GM21515 (cell line): ENCODE results near the gene AQR.
"Not testable (repeated sequence)": the region's sequence is repeated elsewhere in the genome, so short reads cannot be mapped to it uniquely, and the experiment has no call there.

Experiments
- ATAC-seq: cut with Tn5 transposase; IDR thresholded peaks from one replicate; pipeline ENCODE4 v1.9.1; 2021; ENCODE audit not compliant: unreplicated experiment

Gene AQR

DNA sequence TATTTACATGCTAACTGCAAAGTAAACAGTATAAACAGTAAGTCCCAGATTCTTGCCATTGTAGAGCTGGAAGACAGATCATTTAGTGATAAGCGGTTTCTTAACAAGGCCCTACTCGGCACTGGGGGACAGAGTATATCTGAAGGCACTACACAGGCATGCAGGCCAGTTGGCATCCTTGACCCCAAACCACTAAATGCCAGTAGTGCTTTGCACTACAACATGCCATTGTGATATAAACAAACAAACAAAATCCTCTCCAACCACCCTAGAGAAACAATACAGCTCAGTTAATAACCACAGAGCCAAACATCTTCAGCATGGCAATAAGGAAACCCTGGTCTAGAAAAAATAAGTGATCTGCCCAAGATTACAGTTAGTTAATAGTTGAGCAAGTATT is 5.3 kb downstream of the AQR start:
- ATAC-seq = no peak

DNA sequence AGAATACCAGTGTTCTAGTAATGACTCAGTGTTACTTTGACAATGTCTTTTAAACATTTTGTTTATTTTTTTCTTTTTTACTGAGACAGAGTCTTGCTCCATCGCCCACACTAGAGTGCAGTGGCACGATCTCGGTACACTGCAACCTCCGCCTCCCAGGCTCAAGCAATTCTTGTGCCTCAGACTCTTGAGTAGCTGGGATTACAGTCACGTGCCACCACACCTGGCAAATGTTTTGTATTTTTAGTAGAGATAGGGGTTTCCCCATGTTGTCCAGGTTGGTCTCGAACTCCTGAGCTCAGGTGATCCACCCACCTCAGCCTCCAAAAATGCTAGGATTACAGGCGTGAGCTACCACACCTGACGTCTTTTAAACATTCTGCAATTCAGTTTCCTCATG is 15.7 kb downstream of the AQR start:
- no peak for ATAC-seq

DNA sequence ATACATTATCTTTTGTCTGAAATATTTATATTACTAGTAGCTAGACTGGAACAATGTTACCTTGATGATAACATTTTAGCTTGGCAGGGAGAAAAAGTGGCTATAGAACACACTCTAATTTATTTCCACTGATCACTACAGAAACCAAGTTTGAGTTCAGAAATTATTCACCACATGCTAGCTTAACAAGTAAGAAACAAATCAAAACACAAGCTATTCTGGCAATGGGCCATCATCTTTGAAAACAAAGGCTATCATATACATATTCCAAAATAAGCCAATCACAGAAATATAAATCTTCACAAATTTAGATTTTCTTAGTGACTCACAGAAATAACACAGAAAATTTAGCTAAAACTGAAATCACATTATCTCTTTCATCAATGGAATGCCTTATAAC is 17.1 kb downstream of the AQR start:
- no peak for ATAC-seq

DNA sequence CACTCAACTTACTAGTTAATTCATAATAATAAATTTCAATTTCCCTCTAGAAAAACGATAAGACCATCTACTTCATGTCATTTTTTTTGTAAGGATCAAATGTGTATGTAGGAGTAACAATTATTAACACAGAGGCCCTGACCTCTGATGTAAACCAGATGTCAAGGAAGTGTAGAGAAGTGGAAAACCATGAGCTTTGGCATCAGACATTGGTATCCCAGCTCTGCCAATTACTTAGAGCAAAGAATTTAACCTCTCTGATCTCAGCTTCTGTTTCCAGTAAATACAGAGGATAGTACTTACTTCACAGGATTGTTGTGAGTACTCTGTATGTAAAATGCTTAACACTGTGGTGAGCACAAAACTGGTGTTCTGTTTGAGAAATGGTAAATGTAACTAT is 17.5 kb downstream of the AQR start:
- ATAC-seq = no peak

DNA sequence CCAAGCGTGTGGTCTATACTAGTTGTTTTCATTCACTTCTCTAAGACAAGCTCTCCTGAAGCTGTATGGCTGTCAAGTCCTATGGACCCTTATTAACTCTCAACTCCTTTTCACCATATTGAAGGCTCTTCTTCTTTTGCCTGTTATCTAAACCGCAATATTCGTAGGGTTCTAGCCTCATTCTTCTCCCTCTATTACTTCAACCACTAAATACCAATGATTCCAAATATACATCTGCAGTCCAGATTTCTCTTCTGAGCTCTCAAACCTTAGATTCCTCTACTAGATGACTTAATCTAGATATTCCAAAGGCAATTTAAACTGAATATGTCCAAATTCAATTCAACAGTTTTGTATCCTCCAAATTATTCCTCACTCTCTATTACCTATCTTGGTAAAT is 24.6 kb downstream of the AQR start:
- no peak for ATAC-seq

DNA sequence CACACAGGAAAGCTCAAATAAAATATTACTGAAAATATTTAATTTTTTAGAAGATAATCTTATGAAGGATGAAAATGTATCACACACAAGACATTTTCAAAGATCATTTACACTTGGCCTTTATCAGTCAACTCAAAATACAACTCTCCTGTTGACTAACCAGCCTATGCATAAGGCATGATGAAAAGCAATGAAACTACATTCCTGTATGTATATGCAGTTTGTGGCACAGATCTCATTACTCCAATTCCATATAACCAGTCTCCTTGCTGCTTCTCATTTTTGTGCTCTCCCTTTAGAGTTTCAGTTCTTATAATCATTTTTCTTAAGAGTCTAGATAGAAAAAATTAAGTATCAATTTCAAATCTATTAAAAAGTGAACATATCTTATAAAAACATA is 25.8 kb downstream of the AQR start:
- no peak for ATAC-seq

DNA sequence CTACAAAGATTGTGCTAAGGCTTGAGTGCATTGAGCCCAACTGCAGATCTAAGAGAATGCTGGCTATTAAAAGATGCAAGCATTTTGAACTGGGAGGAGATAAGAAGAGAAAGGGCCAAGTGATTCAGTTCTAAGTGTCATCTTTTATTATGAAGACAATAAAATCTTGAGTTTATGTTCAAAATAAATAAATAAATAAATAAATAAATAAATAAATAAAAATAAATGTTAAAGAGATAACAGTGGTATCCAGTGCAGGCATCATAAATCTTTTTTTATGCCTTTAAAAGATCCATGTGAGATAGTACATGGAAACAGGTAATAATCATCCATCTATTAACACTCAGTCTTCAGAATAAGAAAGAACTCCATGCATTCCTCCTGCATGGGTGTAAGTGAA is 26.3 kb downstream of the AQR start:
- ATAC-seq = not testable (repeated sequence)

DNA sequence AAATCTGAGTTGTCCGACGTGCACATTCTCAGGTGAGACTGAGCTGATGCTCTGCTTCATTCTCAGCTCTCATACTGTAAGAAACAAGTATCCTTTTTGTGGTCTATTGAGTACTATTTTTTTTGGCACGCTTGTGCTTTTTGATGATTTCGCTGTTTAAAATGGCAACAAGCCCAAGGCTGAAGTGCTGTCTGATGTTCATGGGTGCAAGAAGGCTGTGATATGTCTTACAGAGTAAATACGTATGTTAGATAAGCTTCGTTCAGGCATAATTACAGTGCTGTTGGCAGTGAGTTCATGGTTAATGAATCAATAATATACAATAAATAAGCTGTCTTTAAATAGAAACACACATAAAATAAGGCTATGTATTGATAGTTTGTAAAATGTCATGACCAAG is 27.2 kb downstream of the AQR start:
- no peak for ATAC-seq

DNA sequence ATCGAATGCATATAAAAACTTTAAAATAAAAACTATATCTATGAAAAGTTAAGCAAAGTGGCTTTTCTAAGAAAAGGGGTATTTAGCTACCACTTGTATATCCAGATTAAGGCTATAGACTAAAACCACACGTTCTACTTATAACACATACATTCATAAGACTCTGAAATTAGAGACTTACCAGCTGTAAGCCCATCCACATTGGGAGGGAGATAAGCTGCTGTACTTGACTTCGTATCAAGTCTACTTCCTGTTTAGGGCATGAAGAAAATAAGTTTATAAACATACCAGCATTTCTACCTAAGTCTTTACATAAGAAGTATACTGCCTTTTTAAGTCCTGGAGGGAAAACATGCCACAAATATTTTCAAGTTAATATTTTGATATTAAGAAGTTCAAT is 27.7 kb downstream of the AQR start:
- no peak for ATAC-seq

DNA sequence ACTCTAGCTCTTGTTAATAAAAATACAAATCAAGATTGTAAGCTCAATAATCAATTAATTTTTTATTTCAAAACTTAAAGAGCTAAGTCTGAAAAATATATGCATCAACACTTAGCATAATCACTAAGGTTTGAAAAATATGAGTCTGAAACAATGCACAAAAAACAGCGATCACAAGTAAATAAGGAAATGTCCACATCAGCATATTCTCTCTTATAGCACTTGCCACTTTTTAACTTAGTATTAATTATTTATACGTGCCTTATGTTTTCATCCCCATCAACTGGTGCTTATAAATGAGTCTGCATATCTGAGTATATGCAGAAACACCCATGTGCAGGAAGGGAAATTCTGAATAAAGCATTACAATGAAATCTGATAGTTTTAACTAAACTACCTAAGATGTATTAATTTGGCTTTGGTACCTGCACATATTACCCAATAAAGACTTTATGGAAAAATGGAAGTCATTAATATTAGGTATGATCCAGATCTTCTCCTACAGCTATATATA is 28.3 kb downstream of the AQR start:
- no peak for ATAC-seq

DNA sequence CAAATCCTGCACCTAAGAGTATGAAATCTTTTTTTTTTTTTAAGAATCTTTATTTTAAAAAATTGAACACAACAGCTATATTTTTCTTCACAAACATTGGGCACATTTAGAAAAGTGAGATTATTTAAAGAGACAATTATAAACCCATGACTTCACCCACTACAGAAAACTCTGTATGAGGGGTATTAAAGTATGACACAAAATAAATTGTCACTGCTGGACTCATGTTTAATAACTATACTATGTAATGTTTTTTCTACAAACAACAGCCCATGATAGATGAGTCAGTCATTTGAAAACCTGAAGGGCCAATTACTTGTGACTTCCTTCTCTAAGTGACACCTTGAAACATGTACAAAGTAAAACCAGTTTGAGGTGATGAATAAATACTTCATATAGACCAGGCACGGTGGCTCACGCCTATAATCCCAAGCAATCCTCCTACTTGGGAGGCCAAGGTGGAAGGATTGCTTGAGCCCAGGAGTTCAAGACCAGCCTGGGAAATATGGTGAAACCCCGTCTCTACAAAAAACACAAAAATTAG is 36.0 kb downstream of the AQR start:
- no peak for ATAC-seq

DNA sequence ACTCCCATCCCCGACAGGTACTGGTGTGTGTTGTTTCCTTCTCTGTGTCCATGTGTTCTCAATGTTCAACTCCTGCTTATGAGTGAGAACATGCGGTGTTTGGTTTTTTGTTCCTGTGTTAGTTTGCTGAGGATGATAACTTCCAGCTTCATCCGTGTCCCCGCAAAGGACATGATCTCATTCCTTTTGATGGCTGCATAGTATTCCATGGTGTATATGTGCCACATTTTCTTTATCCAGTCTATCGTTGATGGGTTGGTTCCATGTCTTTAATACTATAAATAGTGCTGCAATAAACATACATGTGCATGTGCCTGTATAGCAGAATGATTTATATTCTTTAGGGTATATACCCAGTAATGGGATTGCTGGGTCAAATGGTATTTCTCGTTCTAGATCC is 41.2 kb downstream of the AQR start:
- ATAC-seq = not testable (repeated sequence)

DNA sequence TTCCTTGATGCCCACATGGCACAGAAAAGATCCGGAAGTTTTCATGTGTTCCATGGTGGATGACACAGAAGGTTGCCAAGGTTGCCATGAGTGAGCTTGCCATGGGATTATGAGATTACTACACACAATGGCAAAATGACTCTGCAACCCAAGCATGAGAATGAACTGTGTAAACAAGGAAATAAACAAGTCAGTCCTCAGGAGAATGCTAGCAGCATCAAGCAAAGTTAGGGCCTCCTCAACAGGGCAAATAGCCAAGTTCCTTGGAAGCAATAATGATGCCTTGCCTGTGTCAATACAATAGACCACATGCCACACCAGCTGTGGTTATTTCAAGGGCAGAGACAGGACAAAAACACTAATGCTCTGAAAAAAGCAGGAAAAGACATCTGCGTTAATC is 41.8 kb downstream of the AQR start:
- ATAC-seq = no peak

DNA sequence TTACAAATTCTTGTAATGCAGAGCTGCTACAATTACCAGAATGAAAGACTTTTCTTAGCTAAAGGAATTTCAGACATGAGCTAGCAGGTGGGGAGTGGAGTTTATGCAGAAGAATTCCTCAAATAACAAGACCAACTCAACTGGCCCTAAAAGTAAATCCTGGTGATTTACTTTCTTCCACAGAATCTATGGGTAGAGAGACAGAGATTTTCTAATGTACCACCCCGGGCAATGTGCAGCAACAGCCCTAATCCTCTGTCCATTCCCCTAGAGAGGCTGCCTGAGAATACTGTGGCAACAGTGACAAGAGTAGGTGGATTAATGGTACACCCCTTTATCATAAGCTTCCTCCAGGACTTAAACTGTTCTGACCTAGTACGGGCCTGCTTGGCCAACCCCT is 55.2 kb downstream of the AQR start:
- no peak for ATAC-seq

DNA sequence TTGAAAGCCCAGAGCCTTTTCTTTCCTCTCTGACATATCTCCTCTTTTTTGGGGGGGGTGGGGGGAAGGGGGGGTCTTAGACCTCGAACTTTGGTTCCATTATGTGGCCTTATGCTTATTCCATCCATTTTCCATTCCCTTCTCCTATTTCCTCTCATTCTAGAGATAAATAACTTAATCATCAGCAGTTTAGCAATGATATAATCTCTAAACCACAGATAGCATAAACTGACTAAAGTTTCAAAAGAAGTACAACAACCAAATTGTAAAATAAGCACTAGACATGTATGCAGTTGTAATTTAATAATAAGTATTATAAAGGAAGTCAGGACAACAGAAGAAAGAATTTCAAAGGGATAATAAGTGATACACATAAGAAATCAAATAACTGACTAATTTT is 64.5 kb downstream of the AQR start:
- no peak for ATAC-seq

DNA sequence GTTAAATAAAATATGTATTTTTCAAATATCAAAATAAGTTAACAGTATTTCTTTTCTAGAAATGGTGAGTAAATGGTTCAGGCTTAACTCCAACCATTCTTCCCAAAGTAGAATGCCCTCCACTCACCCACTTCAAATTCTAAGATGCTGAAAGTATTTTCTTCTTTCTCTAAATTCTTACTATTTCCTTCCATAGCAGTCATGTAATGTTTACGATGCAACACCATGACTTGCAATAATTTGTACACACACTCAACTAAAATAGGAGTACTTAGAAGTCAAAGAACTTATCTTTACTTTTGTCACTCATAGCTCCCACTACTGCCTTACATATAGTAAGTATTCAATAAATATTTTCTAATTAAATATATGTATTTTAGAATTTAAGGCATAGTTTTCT is 65.0 kb downstream of the AQR start:
- ATAC-seq = no peak

DNA sequence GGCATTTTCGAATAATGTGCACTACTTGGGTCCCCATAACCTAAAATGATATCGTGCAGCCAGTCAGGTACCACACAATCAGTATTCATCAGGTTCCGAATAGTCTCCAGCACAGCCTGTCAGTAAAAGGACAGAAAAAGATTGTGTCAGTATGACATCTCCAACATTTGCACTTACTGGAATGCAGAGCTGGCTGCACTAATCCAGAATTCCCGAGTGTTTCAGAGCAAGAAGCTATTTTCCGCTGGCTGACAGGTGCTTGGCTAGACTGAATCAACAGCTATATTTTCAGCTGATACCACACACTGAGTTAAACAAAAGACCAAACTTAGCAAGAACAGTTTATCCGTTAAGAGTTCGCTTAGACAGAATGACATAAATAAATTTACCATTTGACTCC is 68.8 kb downstream of the AQR start:
- no peak for ATAC-seq

DNA sequence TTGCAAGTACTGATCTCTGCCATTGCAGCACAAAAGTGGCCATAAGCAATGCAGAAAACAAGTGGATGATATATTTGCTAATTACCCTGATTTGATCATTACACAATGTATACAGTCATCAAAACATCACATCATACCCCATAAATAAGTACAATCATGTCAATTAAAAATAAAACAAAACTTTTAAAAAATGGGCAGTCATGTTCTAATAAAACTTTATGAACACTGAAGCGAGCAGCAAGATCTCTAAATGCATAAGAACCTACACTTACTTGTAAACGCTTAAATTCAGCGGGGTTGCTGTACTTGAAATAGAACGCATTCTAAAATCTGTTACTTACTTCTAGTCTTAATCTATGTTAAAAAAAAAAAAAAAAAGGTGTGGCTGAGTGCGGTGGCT is 73.4 kb downstream of the AQR start:
- ATAC-seq = no peak

DNA sequence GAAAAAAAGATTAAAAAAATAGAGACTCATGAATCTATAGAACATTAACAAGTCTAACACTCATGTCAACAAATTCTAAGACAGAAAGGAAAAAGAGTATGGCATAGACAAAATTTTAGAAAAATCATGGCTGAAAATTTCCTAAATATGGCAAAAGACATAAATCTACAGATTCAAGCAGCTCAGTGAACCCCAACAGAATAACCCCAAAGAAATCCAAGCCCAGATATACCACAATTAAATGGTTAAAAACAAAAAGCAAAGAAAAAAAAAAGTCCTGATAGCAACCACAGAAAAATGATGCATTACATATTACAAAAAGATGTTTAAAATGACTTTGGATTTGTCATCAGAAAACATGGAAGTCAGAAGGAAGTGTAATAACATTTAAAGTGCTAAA is 75.6 kb downstream of the AQR start:
- no peak for ATAC-seq

DNA sequence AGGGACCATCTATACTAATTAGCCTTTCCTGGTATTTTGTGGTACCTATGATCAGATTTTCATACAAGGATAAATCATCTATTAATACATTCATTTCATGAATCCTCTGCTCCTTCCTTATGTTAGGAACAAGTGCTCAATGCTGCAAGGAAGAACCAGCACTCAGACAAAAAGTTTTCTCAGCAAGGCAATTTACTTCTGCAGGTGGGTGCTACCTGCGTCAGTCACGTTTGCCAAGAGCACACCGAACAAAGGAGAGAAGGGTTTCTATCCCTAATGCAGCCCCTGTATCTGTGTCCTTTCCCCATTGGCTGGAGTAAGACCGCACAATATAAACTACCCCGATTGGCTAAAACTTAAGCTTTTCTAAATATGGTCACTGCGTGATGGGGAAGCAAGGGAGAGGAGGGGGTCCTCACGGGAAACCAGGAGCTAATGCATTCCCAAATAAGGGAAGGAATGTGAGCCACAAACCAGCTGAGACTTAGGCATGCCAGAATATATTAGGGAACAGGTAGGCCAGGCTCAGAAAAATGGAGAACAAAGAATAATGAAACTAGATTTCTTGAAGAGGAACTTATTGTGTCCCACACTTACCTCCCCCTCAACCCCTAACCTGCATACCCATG is 76.5 kb downstream of the AQR start:
- ATAC-seq = no peak

DNA sequence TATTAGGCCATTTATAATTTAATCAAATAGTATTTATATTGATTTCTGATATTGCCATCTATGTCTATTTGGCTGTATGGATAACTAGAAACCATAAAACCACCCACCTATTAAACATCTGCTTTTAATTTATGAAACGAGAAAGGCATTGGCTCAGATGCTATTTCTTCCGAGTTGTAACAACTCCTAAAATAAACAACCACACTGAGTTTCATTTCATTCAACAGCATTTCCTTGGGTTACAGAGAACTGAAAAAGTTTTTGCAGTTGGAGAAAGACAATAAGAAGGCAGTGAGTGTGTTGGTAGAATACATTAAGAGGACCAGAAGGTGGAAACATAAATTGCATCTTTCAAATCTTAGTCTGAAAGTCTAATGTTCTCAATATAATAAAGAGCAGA is 79.1 kb downstream of the AQR start:
- ATAC-seq = no peak

DNA sequence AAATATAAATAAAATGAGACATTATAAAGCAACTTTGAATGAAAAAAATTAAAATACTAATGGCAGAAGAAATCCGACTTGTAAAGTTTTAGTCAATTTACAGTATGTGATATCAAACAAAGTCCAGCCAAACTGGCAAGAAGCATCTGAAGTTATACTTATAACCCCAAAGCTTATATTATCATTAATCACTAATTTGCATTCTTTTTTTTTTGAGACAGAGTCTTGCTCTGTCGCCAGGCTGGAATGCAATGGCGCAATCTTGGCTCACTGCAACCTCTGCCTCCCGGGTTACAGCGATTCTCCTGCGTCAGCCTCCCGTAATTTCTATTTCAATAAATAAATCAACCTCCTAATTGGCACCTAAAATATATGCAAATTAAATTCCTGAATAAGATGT is 80.1 kb downstream of the AQR start:
- no peak for ATAC-seq

DNA sequence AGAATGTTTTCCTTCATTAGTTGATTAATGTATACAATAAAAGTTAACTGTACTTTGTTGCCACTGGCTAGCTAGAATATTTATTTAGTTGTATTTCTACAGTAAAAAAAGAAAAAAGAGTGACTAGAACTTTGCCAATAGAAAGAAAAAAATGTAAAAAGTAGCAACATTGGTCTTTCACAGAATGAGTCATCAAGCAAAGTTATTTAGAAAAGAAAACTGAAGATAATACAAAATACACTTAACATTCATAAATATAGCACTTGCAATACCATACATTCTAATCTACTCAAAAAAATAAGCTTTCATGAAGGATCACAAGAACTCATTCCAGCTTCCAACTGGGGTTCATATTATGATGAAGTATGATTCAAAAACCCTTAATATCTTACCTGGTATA is 83.4 kb downstream of the AQR start:
- no peak for ATAC-seq
